H1 (cell line): ENCODE measurements around the gene FRMD4A. TPM values are rescaled to one million over a fixed set of nuclear protein-coding genes. Genes with fewer than 3 reads are reported as not detected.

Source experiments
- CTCF ChIA-PET: fragments of 300-600 bp; sonication (Branson Sonifier 250); formaldehyde crosslinking; loops from one replicate; lab custom pipeline; 2021; ENCODE audit not compliant: partially characterized antibody; lab: Charles Lee
- POLR2A ChIA-PET: fragments of 300-600 bp; sonication (Branson Sonifier 250); formaldehyde crosslinking; loops from one replicate; lab custom pipeline; 2021; ENCODE audit warnings: inconsistent platforms; ENCODE audit not compliant: partially characterized antibody; lab: Charles Lee
- DNase-seq, 2 experiments: peaks; one replicate each; pipeline versions ENCODE4 v3.0.0 to v3.0.0-alpha.2; 2010 to 2022; ENCODE audit warnings: low spot score in 2 of 2, low read depth in 1 of 2, mixed read lengths in 1 of 2
- FAIRE-seq: peaks from 2 replicates; lab custom pipeline; 2011; peaks lifted over from hg19 to GRCh38; lab: Jason Lieb, UNC
- H2AFZ ChIP-seq: 2 replicates; pipeline ENCODE4 v1.8.1; 2012; ENCODE audit warnings: low read length, inconsistent platforms
- H2AK5ac ChIP-seq: 2 replicates; pipeline ENCODE4 v1.6.1; 2013; ENCODE audit warnings: low read depth, low read length
- H2BK120ac ChIP-seq: replicated peaks from 2 replicates; pipeline ENCODE3; 2013; ENCODE audit warnings: low read depth, low read length, inconsistent platforms
- H2BK12ac ChIP-seq: 2 replicates; pipeline ENCODE4 v1.6.1; 2013; ENCODE audit warnings: low read depth, low read length
- H2BK15ac ChIP-seq: 2 replicates; pipeline ENCODE4 v1.6.1; 2013; ENCODE audit warnings: low read length
- H2BK20ac ChIP-seq: 2 replicates; pipeline ENCODE4 v1.6.1; 2013; ENCODE audit warnings: low read length
- H2BK5ac ChIP-seq: 2 replicates; pipeline ENCODE4 v1.6.1; 2013; ENCODE audit warnings: low read depth, low read length
- H3K14ac ChIP-seq: 2 replicates; pipeline ENCODE4 v1.6.1; 2013; ENCODE audit warnings: inconsistent platforms; ENCODE audit not compliant: insufficient read length
- H3K18ac ChIP-seq: 2 replicates; pipeline ENCODE4 v1.6.1; 2013; ENCODE audit warnings: low read length; ENCODE audit errors: extremely low read depth
- H3K23ac ChIP-seq: 2 replicates; pipeline ENCODE4 v1.6.1; 2013; ENCODE audit warnings: inconsistent platforms; ENCODE audit not compliant: insufficient read length
- H3K23me2 ChIP-seq: 2 replicates; pipeline ENCODE4 v1.6.1; 2013; ENCODE audit warnings: low read depth, low read length
- H3K27ac ChIP-seq: 2 replicates; pipeline ENCODE4 v1.6.1; 2011; ENCODE audit warnings: low read depth, low read length, inconsistent platforms
- H3K27me3 ChIP-seq, 4 experiments: replicated peaks in 1 of 4; 1 replicate in 1 of 4; 2 replicates in 3 of 4; pipeline versions ENCODE4 v1.6.1 to v1.8.1; 2011 to 2013; ENCODE audit warnings: low read length in 3 of 4, mild to moderate bottlenecking in 3 of 4, inconsistent platforms in 2 of 4, mixed read lengths in 2 of 4, moderate library complexity in 1 of 4; ENCODE audit not compliant: control insufficient read depth in 3 of 4, insufficient read depth in 3 of 4; ENCODE audit errors: extremely low read depth in 1 of 4
- H3K36me3 ChIP-seq, 4 experiments: 2 replicates each; pipeline versions ENCODE4 v1.6.1 to v1.8.1; 2011 to 2013; ENCODE audit warnings: mild to moderate bottlenecking in 4 of 4, low read length in 3 of 4, moderate library complexity in 2 of 4, control low read depth in 1 of 4, inconsistent platforms in 1 of 4; ENCODE audit not compliant: insufficient read depth in 4 of 4, control insufficient read depth in 2 of 4
- H3K4ac ChIP-seq: replicated peaks from 2 replicates; pipeline ENCODE3; 2013; ENCODE audit warnings: low read length, low read depth, mixed read lengths, inconsistent platforms; ENCODE audit not compliant: insufficient read length
- H3K4me1 ChIP-seq, 4 experiments: replicated peaks in 1 of 4; 1 replicate in 1 of 4; 2 replicates in 3 of 4; pipeline versions ENCODE4 v1.6.1 to v1.8.1; 2011 to 2013; ENCODE audit warnings: low read length in 3 of 4, inconsistent platforms in 2 of 4, mixed read lengths in 1 of 4; ENCODE audit not compliant: insufficient read depth in 4 of 4, control insufficient read depth in 3 of 4
- H3K4me2 ChIP-seq, 2 experiments: 2 replicates each; pipeline versions ENCODE4 v1.6.1 to v1.8.1; 2011 to 2013; ENCODE audit warnings: low read depth in 2 of 2, low read length in 2 of 2, control low read depth in 1 of 2, inconsistent platforms in 1 of 2, mild to moderate bottlenecking in 1 of 2; ENCODE audit not compliant: insufficient read depth in 1 of 2
- H3K4me3 ChIP-seq, 4 experiments: fragments of 200-600, 300-600 bp in 1 of 4; sonication (generic), shearing (Covaris generic), sonication (Bioruptor Twin) in 1 of 4; 2 replicates each; pipeline versions ENCODE4 v1.5.1 to v1.8.1; 2011 to 2016; ENCODE audit warnings: low read length in 4 of 4, low read depth in 3 of 4, control low read depth in 2 of 4, inconsistent platforms in 2 of 4, mild to moderate bottlenecking in 2 of 4, mixed read lengths in 1 of 4, moderate library complexity in 1 of 4; ENCODE audit not compliant: insufficient read depth in 2 of 4; ENCODE audit errors: extremely low read depth in 1 of 4
- H3K56ac ChIP-seq: replicated peaks from 2 replicates; pipeline ENCODE3; 2013; ENCODE audit warnings: low read depth, mild to moderate bottlenecking, mixed read lengths, low read length, inconsistent platforms; ENCODE audit not compliant: insufficient read length
- H3K79me1 ChIP-seq: 2 replicates; pipeline ENCODE4 v1.6.1; 2013; ENCODE audit warnings: low read depth, low read length, control low read depth
- H3K79me2 ChIP-seq, 2 experiments: 2 replicates each; pipeline versions ENCODE4 v1.6.1 to v1.8.1; 2012 to 2013; ENCODE audit warnings: low read length in 2 of 2, mild to moderate bottlenecking in 2 of 2, inconsistent platforms in 1 of 2; ENCODE audit not compliant: insufficient read depth in 2 of 2, control insufficient read depth in 1 of 2
- H3K9ac ChIP-seq, 4 experiments: replicated peaks in 1 of 4; 1 replicate in 1 of 4; 2 replicates in 3 of 4; pipeline versions ENCODE4 v1.6.1 to v1.8.1; 2011 to 2013; ENCODE audit warnings: low read depth in 3 of 4, low read length in 3 of 4, control low read depth in 2 of 4, mild to moderate bottlenecking in 2 of 4, moderate library complexity in 2 of 4, inconsistent platforms in 1 of 4; ENCODE audit errors: extremely low read depth in 1 of 4
- H3K9me3 ChIP-seq, 2 experiments: 2 replicates each; pipeline versions ENCODE4 v1.6.1 to v1.8.1; 2012 to 2013; ENCODE audit warnings: mild to moderate bottlenecking in 2 of 2, moderate library complexity in 2 of 2, control low read depth in 1 of 2, inconsistent platforms in 1 of 2, low read depth in 1 of 2, low read length in 1 of 2, mixed read lengths in 1 of 2; ENCODE audit not compliant: insufficient read depth in 2 of 2
- H4K20me1 ChIP-seq, 2 experiments: replicated peaks in 1 of 2; 2 replicates each; pipeline versions ENCODE3 to v1.8.1; 2011 to 2013; ENCODE audit warnings: inconsistent platforms in 2 of 2, low read length in 2 of 2, mild to moderate bottlenecking in 1 of 2; ENCODE audit not compliant: insufficient read depth in 2 of 2, control insufficient read depth in 1 of 2
- H4K5ac ChIP-seq: 2 replicates; pipeline ENCODE4 v1.6.1; 2013; ENCODE audit warnings: low read length, low read depth, mixed read lengths, inconsistent platforms; ENCODE audit not compliant: insufficient read length
- H4K8ac ChIP-seq: 2 replicates; pipeline ENCODE4 v1.8.0; 2013; ENCODE audit warnings: mild to moderate bottlenecking, moderate library complexity, low read length, inconsistent platforms; ENCODE audit not compliant: insufficient read depth; ENCODE audit errors: extremely low read depth
- H4K91ac ChIP-seq: replicated peaks from 2 replicates; pipeline ENCODE3; 2013; ENCODE audit warnings: low read length, mixed read lengths, inconsistent platforms; ENCODE audit not compliant: insufficient read length
- ATF2 ChIP-seq: IDR thresholded peaks from 2 replicates; pipeline ENCODE4 v1.6.1; 2012; ENCODE audit warnings: low read length, inconsistent platforms
- ATF3 ChIP-seq: IDR thresholded peaks from 2 replicates; pipeline ENCODE4 v1.6.1; 2011; ENCODE audit warnings: low read depth, mild to moderate bottlenecking, low read length; ENCODE audit not compliant: insufficient read depth
- CHD2 ChIP-seq: IDR thresholded peaks from 2 replicates; pipeline ENCODE4 v1.6.1; 2012; ENCODE audit warnings: low read length, improper control_type of control experiment
- KDM1A ChIP-seq: fragments of 200-600, 300-600 bp; sonication (generic); IDR thresholded peaks from 2 replicates; pipeline ENCODE4 v1.7.1; 2016; ENCODE audit warnings: mild to moderate bottlenecking, low read length, borderline replicate concordance
- NANOG ChIP-seq: IDR thresholded peaks from 2 replicates; pipeline ENCODE4 v1.6.1; 2011; ENCODE audit warnings: low read length, low read depth, mild to moderate bottlenecking, inconsistent platforms; ENCODE audit not compliant: insufficient read depth, poor library complexity, severe bottlenecking
- NRF1 ChIP-seq: IDR thresholded peaks from 2 replicates; pipeline ENCODE4 v1.6.1; 2011; ENCODE audit warnings: mild to moderate bottlenecking, low read depth, low read length, improper control_type of control experiment
- SP2 ChIP-seq: IDR thresholded peaks from 2 replicates; pipeline ENCODE4 v1.6.1; 2012; ENCODE audit warnings: mild to moderate bottlenecking, low read length, inconsistent platforms
- SP4 ChIP-seq: IDR thresholded peaks from 2 replicates; pipeline ENCODE4 v1.6.1; 2012; ENCODE audit warnings: low read length, inconsistent platforms
- TAF1 ChIP-seq: IDR thresholded peaks from 2 replicates; pipeline ENCODE4 v1.6.1; 2011; ENCODE audit warnings: mild to moderate bottlenecking, low read depth, low read length
- TBP ChIP-seq: IDR thresholded peaks from 2 replicates; pipeline ENCODE4 v1.6.1; 2011; ENCODE audit warnings: low read depth, low read length, improper control_type of control experiment
- USF2 ChIP-seq: IDR thresholded peaks from 2 replicates; pipeline ENCODE4 v1.6.1; 2011; ENCODE audit warnings: low read length, improper control_type of control experiment
- WGBS, 2 experiments: shearing (Covaris generic) in 1 of 2; methylation state at CpG; one replicate each; pipeline versions ENCODE4 v1.1.6 to v1.1.7; 2013 to 2015; ENCODE audit warnings: low lambda C conversion rate in 2 of 2, mixed read lengths in 2 of 2, inconsistent platforms in 1 of 2, low coverage in 1 of 2, missing lambda C conversion rate in 1 of 2; ENCODE audit not compliant: insufficient replicate concordance in 2 of 2, insufficient coverage in 1 of 2, insufficient read length in 1 of 2; ENCODE audit errors: extremely low coverage in 1 of 2, missing lambda C conversion rate in 1 of 2; 5-methylcytosine and 5-hydroxymethylcytosine counted together
- polyA plus RNA-seq, 7 experiments: library from polyadenylated mRNA; depleted of rRNA in 3 of 7; stranded (reverse) in 5 of 7; unstranded in 2 of 7; fragments of >200 nt in 5 of 7; fragments of 200-250 nt in 2 of 7; gene quantifications; 1 replicate in 5 of 7; 2 replicates in 1 of 7; 4 replicates in 1 of 7; pipeline versions ENCODE4 v1.2.1 to v1.2.3, GENCODE V29; 2011 to 2013; ENCODE audit warnings: missing spikeins in 2 of 7, mixed read lengths in 2 of 7
- total RNA-seq: library from RNA; stranded (reverse); fragmentation: NEBNext Ultra II Directional; extraction: Animal tissue kit (Norgen Biotek cat#: 25700); gene quantifications from 2 replicates; pipeline ENCODE4 v1.2.1, GENCODE V29; 2021

The FRMD4A gene
- total and polyA plus RNA-seq, 2 of the 8 experiments (the other 6 are each of a cell fraction or from before 2014, with no cell fraction given), result 38.6 to 39.6 TPM

GRCh38 chr10:14017467-14017866 lies 313.3 kb downstream of the FRMD4A start:
- no peak overlapping the region for H2AFZ ChIP-seq
- TF ChIP-seq TBP, result no peak
- no peak for TF ChIP-seq SP2
- TF ChIP-seq KDM1A, result no peak
- no peak for TF ChIP-seq SP4
- TF ChIP-seq USF2, result no peak
- no peak for TF ChIP-seq CHD2
- no peak for TF ChIP-seq TAF1
- TF ChIP-seq NRF1, result no peak
- TF ChIP-seq ATF3, result no peak
- no peak for TF ChIP-seq ATF2
- no peak for TF ChIP-seq NANOG

More at GRCh38 chr10:14017467-14017866, 313.3 kb downstream of the FRMD4A start:
- Histone ChIP-seq H3K9ac (no peak overlapping the region), H2BK12ac (no peak overlapping the region), H3K23me2 (no peaks in the 10 kb centered on the region), H2BK5ac (no peak overlapping the region), H4K91ac (no peak overlapping the region), H4K20me1 (no peaks in the 10 kb centered on the region), H2BK20ac (no peak overlapping the region), H3K79me1 (no peaks in the 10 kb centered on the region), H2AK5ac (no peak overlapping the region), H3K9me3 (no peaks in the 10 kb centered on the region), H3K18ac (no peak overlapping the region), H3K27me3 (no peaks in the 10 kb centered on the region; a peak in 2 of 7 replicates), H3K56ac (no peak overlapping the region), H3K14ac (no peak overlapping the region), H3K4ac (no peak overlapping the region), H3K23ac (no peak overlapping the region), H3K27ac (no peak overlapping the region), H3K4me3 (no peak overlapping the region), H3K4me2 (no peak overlapping the region), H4K5ac (no peak overlapping the region), H3K79me2 (no peaks in the 10 kb centered on the region; a peak in 1 of 4 replicates), H3K36me3 (no peaks in the 10 kb centered on the region), H2BK120ac (no peak overlapping the region), H4K8ac (no peak overlapping the region), H2BK15ac (no peak overlapping the region), H3K4me1 (peaks cover 0 to 3% (median 0%) of the 10 kb centered on the region in 4 experiments; a peak in 1 of 7 replicates)
- FAIRE-seq (no peak), DNase-seq (no peak)
- WGBS, 2 experiments, result 68% methylated on average over 3 of the region's 3 CpGs; no CpG with 5 or more reads in 1 of the 2 experiments
- ChIA-PET POLR2A (no interaction called here), CTCF (interaction anchor here (1.2 to 1.9 kb wide), 2 partner anchors 16 to 77 kb away, joined by 3 to 13 read pairs; no protein-coding TSS in a partner anchor)
